ENCODE data around the gene MLLT6. TPM values are rescaled to one million over a fixed set of nuclear protein-coding genes. Genes with fewer than 3 reads are reported as not detected.

Gene MLLT6
- total and polyA plus RNA-seq, 2 of the 13 experiments (the other 11 are each of a cell fraction or from before 2014, with no cell fraction given) = 50.7 to 69.5 TPM

- no peak; the same call in 1 of the 2 replicates for TF ChIP-seq HNF4G (IDR thresholded peaks at IDR 0.05; ENCODE audit: borderline replicate concordance, low read depth, low read length)
- peak; percentile 73; the same call in 1 of the 2 replicates for TF ChIP-seq HNF4G (CRISPR knock-in tag; IDR thresholded peaks at IDR 0.05; ENCODE audit: borderline replicate concordance, low read depth)
- TF ChIP-seq ZNF33B (CRISPR knock-in tag; IDR thresholded peaks at IDR 0.05) = peak; percentile 40; the same call in 1 of the 2 replicates
- no peak for TF ChIP-seq GPN1 (CRISPR knock-in tag; IDR thresholded peaks at IDR 0.05; ENCODE audit: borderline replicate concordance)
- no peak for TF ChIP-seq NONO (IDR thresholded peaks at IDR 0.05)
- no peak for TF ChIP-seq NONO (CRISPR knock-in tag; conservative IDR thresholded peaks at IDR 0.05)
- no peak; the same call in 1 of the 2 replicates for TF ChIP-seq HNRNPUL1 (IDR thresholded peaks at IDR 0.05; ENCODE audit: low read depth, low read length)
- TF ChIP-seq RXRA (CRISPR knock-in tag; IDR thresholded peaks at IDR 0.05) = peak; percentile 51; the same call in 1 of the 2 replicates
- TF ChIP-seq NR0B2 (CRISPR knock-in tag; IDR thresholded peaks at IDR 0.05) = peak; percentile 82
- TF ChIP-seq ZNF230 (CRISPR knock-in tag; IDR thresholded peaks at IDR 0.05) = no peak
- TF ChIP-seq, protein P1, sequence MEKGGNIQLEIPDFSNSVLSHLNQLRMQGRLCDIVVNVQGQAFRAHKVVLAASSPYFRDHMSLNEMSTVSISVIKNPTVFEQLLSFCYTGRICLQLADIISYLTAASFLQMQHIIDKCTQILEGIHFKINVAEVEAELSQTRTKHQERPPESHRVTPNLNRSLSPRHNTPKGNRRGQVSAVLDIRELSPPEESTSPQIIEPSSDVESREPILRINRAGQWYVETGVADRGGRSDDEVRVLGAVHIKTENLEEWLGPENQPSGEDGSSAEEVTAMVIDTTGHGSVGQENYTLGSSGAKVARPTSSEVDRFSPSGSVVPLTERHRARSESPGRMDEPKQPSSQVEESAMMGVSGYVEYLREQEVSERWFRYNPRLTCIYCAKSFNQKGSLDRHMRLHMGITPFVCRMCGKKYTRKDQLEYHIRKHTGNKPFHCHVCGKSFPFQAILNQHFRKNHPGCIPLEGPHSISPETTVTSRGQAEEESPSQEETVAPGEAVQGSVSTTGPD (CRISPR knock-in tag; IDR thresholded peaks at IDR 0.05) = no peak
- TF ChIP-seq, protein P2, sequence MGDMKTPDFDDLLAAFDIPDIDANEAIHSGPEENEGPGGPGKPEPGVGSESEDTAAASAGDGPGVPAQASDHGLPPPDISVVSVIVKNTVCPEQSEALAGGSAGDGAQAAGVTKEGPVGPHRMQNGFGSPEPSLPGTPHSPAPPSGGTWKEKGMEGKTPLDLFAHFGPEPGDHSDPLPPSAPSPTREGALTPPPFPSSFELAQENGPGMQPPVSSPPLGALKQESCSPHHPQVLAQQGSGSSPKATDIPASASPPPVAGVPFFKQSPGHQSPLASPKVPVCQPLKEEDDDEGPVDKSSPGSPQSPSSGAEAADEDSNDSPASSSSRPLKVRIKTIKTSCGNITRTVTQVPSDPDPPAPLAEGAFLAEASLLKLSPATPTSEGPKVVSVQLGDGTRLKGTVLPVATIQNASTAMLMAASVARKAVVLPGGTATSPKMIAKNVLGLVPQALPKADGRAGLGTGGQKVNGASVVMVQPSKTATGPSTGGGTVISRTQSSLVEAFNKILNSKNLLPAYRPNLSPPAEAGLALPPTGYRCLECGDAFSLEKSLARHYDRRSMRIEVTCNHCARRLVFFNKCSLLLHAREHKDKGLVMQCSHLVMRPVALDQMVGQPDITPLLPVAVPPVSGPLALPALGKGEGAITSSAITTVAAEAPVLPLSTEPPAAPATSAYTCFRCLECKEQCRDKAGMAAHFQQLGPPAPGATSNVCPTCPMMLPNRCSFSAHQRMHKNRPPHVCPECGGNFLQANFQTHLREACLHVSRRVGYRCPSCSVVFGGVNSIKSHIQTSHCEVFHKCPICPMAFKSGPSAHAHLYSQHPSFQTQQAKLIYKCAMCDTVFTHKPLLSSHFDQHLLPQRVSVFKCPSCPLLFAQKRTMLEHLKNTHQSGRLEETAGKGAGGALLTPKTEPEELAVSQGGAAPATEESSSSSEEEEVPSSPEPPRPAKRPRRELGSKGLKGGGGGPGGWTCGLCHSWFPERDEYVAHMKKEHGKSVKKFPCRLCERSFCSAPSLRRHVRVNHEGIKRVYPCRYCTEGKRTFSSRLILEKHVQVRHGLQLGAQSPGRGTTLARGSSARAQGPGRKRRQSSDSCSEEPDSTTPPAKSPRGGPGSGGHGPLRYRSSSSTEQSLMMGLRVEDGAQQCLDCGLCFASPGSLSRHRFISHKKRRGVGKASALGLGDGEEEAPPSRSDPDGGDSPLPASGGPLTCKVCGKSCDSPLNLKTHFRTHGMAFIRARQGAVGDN (CRISPR knock-in tag; IDR thresholded peaks at IDR 0.05) = peak; percentile 58
- TF ChIP-seq ZSCAN9 (CRISPR knock-in tag; IDR thresholded peaks at IDR 0.05; ENCODE audit: borderline replicate concordance) = no peak
- TF ChIP-seq ZNF589 (CRISPR knock-in tag; conservative IDR thresholded peaks at IDR 0.05) = no peak
- peak; percentile 84; the same call in 1 of the 2 replicates for TF ChIP-seq ZNF788 (CRISPR knock-in tag; IDR thresholded peaks at IDR 0.05; ENCODE audit: borderline replicate concordance)
- TF ChIP-seq SALL1 (CRISPR knock-in tag; IDR thresholded peaks at IDR 0.05) = no peak; the same call in none of the 2 replicates
- TF ChIP-seq MBNL3 (CRISPR knock-in tag; conservative IDR thresholded peaks at IDR 0.05) = no peak
- no peak for TF ChIP-seq FOXJ3 (CRISPR knock-in tag; IDR thresholded peaks at IDR 0.05; ENCODE audit: borderline replicate concordance)
- TF ChIP-seq, protein P3, sequence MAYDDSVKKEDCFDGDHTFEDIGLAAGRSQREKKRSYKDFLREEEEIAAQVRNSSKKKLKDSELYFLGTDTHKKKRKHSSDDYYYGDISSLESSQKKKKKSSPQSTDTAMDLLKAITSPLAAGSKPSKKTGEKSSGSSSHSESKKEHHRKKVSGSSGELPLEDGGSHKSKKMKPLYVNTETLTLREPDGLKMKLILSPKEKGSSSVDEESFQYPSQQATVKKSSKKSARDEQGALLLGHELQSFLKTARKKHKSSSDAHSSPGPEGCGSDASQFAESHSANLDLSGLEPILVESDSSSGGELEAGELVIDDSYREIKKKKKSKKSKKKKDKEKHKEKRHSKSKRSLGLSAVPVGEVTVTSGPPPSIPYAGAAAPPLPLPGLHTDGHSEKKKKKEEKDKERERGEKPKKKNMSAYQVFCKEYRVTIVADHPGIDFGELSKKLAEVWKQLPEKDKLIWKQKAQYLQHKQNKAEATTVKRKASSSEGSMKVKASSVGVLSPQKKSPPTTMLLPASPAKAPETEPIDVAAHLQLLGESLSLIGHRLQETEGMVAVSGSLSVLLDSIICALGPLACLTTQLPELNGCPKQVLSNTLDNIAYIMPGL (CRISPR knock-in tag; IDR thresholded peaks at IDR 0.05; ENCODE audit: borderline replicate concordance in 1 of 2, low read depth in 1 of 2) = peak in 1 of 2 experiments; percentile 88; a peak in 2 of 4 replicates
- TF ChIP-seq, protein P4, sequence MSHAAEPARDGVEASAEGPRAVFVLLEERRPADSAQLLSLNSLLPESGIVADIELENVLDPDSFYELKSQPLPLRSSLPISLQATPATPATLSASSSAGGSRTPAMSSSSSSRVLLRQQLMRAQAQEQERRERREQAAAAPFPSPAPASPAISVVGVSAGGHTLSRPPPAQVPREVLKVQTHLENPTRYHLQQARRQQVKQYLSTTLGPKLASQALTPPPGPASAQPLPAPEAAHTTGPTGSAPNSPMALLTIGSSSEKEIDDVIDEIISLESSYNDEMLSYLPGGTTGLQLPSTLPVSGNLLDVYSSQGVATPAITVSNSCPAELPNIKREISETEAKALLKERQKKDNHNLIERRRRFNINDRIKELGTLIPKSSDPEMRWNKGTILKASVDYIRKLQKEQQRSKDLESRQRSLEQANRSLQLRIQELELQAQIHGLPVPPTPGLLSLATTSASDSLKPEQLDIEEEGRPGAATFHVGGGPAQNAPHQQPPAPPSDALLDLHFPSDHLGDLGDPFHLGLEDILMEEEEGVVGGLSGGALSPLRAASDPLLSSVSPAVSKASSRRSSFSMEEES (CRISPR knock-in tag; IDR thresholded peaks at IDR 0.05) = no peak
Observed at GRCh38 chr17:38729886-38730525, 24.9 kb downstream of the MLLT6 start, which contains the start of gene CISD3 (continued).

All from HepG2 (cell line).